RWPE1 (cell line): ENCODE data around the gene CCDC81.
"Not testable (repeated sequence)": the region's sequence is repeated elsewhere in the genome, so short reads cannot be mapped to it uniquely, and the experiment has no call there.

ENCODE experiments used
- CTCF ChIA-PET: fragments of 350-600 bp; sonication (Branson Sonifier 250); formaldehyde crosslinking; extraction: SDS; loops from one replicate; lab custom pipeline; 2021; lab: Yijun Ruan, JAX
- POLR2A ChIA-PET: fragments of 400-600 bp; formaldehyde crosslinking; extraction: SDS; loops from one replicate; lab custom pipeline; 2020; ENCODE audit warnings: antibody characterized with exemption; ENCODE audit not compliant: low non-redundant PET; lab: Yijun Ruan, JAX
- DNase-seq: peaks from one replicate; pipeline ENCODE4 v3.0.0; 2012; ENCODE audit warnings: low spot score
- H3K27ac ChIP-seq: fragments of 450-650 bp; 2 replicates; pipeline ENCODE4 v1.5.1; 2017
- TF ChIP-seq, protein P1 (sequence below): fragments of 450-650 bp; conservative IDR thresholded peaks from 2 replicates; pipeline ENCODE4 v1.5.1; 2017; ENCODE audit warnings: low read depth, mild to moderate bottlenecking

The CCDC81 gene

DNA sequence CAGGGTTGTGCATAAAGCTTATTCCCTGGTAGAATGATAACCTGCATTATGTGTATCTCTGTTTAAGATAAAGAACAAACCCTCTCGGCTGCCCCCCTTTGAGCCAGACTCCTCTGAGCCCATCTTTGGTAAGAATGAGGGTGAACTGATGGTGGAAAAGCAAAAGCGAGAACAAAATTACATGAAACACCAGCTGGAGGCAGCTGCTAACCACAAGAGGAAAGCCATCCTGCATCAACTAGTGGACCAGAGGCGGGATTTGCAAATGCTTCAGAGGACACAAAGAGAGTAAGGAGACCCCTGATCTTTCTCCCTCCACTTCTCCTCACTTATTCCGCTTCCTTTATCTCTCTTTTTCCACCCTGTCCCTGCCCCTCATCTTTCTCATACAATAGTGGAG, 40.3 kb downstream of the CCDC81 start:
- no peak overlapping the region for H3K27ac ChIP-seq

DNA sequence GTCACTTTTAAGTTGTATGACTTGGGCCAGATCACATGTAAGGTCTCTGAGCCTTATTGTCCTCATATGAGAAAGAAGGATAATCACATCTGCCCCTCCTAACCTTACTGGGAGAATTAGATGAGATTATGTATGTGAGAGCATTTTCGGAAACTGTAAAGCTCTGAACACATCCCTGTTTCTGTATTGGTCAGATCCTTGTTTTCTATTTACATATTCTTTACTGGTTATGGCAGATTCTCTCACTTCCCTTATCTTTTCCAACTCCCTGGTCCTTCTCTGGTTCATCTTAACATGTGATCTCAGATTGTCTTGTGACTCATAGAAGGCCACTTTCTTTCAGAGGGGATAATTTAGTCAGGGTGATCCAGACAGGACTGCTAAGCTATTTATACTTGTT, 41.8 kb downstream of the CCDC81 start:
- CTCF ChIA-PET, result interaction anchor here (0.7 to 1.4 kb wide), 3 partner anchors 10 to 58 kb away, joined by 3 to 4 read pairs (median 3); no protein-coding TSS in a partner anchor
- POLR2A ChIA-PET, result no interaction called here
- no peak overlapping the region for H3K27ac ChIP-seq
- DNase-seq, result no peak
- TF ChIP-seq, protein P1, sequence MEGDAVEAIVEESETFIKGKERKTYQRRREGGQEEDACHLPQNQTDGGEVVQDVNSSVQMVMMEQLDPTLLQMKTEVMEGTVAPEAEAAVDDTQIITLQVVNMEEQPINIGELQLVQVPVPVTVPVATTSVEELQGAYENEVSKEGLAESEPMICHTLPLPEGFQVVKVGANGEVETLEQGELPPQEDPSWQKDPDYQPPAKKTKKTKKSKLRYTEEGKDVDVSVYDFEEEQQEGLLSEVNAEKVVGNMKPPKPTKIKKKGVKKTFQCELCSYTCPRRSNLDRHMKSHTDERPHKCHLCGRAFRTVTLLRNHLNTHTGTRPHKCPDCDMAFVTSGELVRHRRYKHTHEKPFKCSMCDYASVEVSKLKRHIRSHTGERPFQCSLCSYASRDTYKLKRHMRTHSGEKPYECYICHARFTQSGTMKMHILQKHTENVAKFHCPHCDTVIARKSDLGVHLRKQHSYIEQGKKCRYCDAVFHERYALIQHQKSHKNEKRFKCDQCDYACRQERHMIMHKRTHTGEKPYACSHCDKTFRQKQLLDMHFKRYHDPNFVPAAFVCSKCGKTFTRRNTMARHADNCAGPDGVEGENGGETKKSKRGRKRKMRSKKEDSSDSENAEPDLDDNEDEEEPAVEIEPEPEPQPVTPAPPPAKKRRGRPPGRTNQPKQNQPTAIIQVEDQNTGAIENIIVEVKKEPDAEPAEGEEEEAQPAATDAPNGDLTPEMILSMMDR, result no peak

More for the DNA sequence above, 40.3 kb downstream of the CCDC81 start:
- DNase-seq, result no peak
- ChIA-PET CTCF (interaction anchor here (0.6 kb wide), 1 partner anchor 42 kb away, joined by 3 read pairs; no protein-coding TSS in a partner anchor), POLR2A (no interaction called here)
- TF ChIP-seq, protein P1, result no peak

DNA sequence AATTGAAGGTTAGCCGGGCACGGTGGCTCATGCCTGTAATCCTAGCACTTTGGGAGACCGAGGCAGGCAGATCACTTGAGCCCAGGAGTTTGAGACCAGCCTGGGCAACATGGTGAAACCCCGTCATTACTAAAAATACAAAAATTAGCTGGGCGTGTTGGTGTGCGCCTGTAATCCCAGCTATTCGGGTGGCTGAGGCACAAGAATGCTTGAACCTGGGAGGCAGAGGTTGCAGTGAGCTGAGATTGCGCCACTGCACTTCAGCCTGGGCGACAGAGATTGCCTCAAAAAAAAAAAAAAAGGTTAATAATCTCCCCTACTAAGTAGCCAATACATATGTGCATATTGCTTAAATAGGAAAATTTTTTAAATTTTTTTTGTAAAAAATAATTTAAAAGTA, 42.3 kb downstream of the CCDC81 start:
- DNase-seq, H3K27ac ChIP-seq, POLR2A ChIA-PET: not testable (repeated sequence)
- CTCF ChIA-PET, result interaction anchor here (0.7 to 1.4 kb wide), 2 partner anchors 56 to 59 kb away, joined by 3 to 4 read pairs; no protein-coding TSS in a partner anchor

DNA sequence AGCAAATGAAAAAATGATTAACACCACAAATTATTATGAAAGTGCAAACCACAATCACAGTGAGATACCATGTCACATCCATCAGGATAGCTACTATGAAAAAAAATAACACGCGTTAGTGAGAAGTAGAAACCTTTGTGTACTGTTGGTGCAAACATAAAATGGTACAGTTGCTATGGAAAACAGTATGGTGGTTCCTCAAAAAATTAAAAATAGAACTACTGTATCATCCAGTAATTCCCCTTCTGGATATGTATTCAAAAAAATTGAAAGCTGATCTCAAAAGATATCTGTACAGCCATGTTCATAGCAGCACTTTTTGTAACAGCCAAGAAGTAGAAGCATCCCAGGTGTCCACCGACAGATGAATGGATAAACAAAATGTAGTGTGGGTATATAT, 43.4 kb downstream of the CCDC81 start:
- ChIA-PET CTCF (no interaction called here), POLR2A (no interaction called here)
- DNase-seq, result no peak
- TF ChIP-seq, protein P1, result no peak
- no peak overlapping the region for H3K27ac ChIP-seq

DNA sequence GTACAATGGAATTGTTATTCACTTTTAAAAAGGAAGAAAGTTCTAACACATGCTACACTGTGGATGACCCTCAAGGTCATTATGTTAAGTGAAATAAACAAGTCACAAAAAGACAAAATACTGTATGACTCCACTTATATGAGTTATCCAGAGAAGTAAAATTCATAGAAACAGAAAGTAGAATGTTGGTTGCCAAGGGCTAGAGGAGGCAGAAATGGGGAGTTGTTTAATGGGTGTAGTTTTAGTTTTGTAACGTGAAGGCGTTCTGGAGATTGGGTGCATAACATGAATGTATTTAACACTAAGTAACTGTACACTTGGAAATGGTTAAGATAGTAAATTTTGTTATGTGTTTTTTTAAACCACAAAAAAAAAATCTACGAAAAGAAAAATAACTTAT, 43.8 kb downstream of the CCDC81 start:
- CTCF ChIA-PET, result interaction anchor here (0.6 to 1.9 kb wide), 4 partner anchors 45 to 823 kb away, joined by 3 to 8 read pairs (median 4); no protein-coding TSS in a partner anchor

GRCh38 chr11:86418917-86419316, 44.2 kb downstream of the CCDC81 start:
- ChIA-PET CTCF (interaction anchor here (0.6 to 1.9 kb wide), 4 partner anchors 46 to 824 kb away, joined by 3 to 8 read pairs (median 4); no protein-coding TSS in a partner anchor), POLR2A (no interaction called here)
- TF ChIP-seq, protein P1, result no peak; the same call in 1 of the 2 replicates
- DNase-seq, result peak; percentile 15
- no peak overlapping the region for H3K27ac ChIP-seq

More for the DNA sequence above, 43.8 kb downstream of the CCDC81 start:
- no peak overlapping the region for H3K27ac ChIP-seq
- POLR2A ChIA-PET, result no interaction called here
- DNase-seq, result no peak
- TF ChIP-seq, protein P1, result no peak

DNA sequence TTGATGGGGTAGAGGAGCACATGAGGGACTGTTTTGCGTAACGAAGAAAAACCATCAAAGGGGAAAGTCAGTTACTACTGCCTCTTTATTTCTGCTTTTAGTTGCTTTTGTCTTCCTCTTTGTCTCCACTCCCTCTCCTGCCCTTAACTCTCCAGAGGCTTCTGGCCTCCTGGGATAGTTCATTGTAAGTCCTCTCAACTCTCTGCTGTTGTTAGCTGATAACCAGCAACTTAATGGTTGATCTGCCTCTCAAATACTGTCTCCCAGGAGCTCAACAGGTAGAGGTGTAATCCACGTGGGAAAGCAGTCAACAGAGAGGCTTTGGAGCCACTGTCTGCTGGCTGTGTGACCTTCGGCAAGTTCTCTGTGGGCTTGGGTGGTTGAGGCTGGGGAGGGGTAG, 47.3 kb downstream of the CCDC81 start:
- ChIA-PET POLR2A (no interaction called here), CTCF (no interaction called here)
- no peak for DNase-seq
- TF ChIP-seq, protein P1, result no peak
- no peak overlapping the region for H3K27ac ChIP-seq
